Left lung (tissue), 10 donors: ENCODE data around the gene ZMYND15. TPM values are rescaled to one million over a fixed set of nuclear protein-coding genes. Genes with fewer than 3 reads are reported as not detected.
"Not testable (repeated sequence)": the region's sequence is repeated elsewhere in the genome, so short reads cannot be mapped to it uniquely, and the experiment has no call there.

Experiments
- ATAC-seq: fragments of 200-7000 bp; cut with Tn5 transposase; one replicate; pipeline ENCODE4 v1.9.1; 2020; ENCODE audit warnings: moderate library complexity
- DNase-seq, 4 donors: peaks; one replicate each; pipeline ENCODE4 v3.0.0-alpha.2; 2013 to 2020
- H3K27ac ChIP-seq, 2 donors: fragments of 200-600 bp; sonication (generic) in 1 of 2; one replicate each; pipeline versions ENCODE4 v1.5.0 to v1.8.0; 2020 to 2021
- H3K27me3 ChIP-seq, 2 donors: fragments of 200-600 bp; sonication (generic) in 1 of 2; one replicate each; pipeline versions ENCODE4 v1.5.0 to v1.8.0; 2020 to 2021
- H3K36me3 ChIP-seq, 2 donors: fragments of 200-600 bp; sonication (generic) in 1 of 2; one replicate each; pipeline versions ENCODE4 v1.5.0 to v1.8.0; 2020 to 2021
- H3K4me1 ChIP-seq, 2 donors: fragments of 200-600 bp; one replicate each; pipeline ENCODE4 v1.8.0; 2021
- H3K4me3 ChIP-seq, 2 donors: fragments of 200-600 bp; sonication (generic) in 1 of 2; one replicate each; pipeline versions ENCODE4 v1.5.0 to v1.8.0; 2020 to 2021; ENCODE audit warnings: mild to moderate bottlenecking in 1 of 2
- H3K9me3 ChIP-seq, 2 donors: fragments of 200-600 bp; sonication (generic) in 1 of 2; one replicate each; pipeline versions ENCODE4 v1.5.0 to v1.8.0; 2020 to 2021
- CTCF ChIP-seq, 2 donors: fragments of 200-600 bp; sonication (generic) in 1 of 2; IDR thresholded peaks; one replicate each; pipeline versions ENCODE4 v1.5.0 to v1.8.0; 2021; ENCODE audit warnings: antibody characterized with exemption in 2 of 2
- intact Hi-C, 2 donors: fragments of 100-400 bp; cut with DNase I; formaldehyde crosslinking; loops; one replicate each; pipeline versions ENCODE4 v1.11.2 to v1.14.2; 2022
- polyA plus RNA-seq, 6 donors: library from polyadenylated mRNA; unstranded; fragments of 120-200 nt; gene quantifications; one replicate each; pipeline ENCODE4 v1.2.1, GENCODE V29; 2013; ENCODE audit not compliant: insufficient read length in 6 of 6
- total RNA-seq, 2 donors: library from RNA; stranded (reverse); fragmentation: NEBNext Ultra II Directional; extraction: Animal tissue kit (Norgen Biotek cat#: 25700); gene quantifications; one replicate each; pipeline ENCODE4 v1.2.1, GENCODE V29; 2021
- donor health status: DM: no; HTN: yes; CAD: no.
- donor health status: DM: no; HTN: no; CAD: no.

Gene ZMYND15
- total and polyA plus RNA-seq, 8 donors: 0.34 to 5.2 (median 0.59) TPM

- peaks cover 0 to 20% of the 10 kb centered on the region in 2 donors for H3K36me3 ChIP-seq
- ATAC-seq (peak; percentile 0), DNase-seq (peak in 1 of 4 donors; percentile 73)
- no peaks in the 10 kb centered on the region for H3K27me3 ChIP-seq
- peak overlapping the region; percentile 61 to 88 for H3K4me3 ChIP-seq
- H3K4me1 ChIP-seq: peaks cover 17 to 65% of the 10 kb centered on the region in 2 donors
- intact Hi-C loops: no loop called here
- TF ChIP-seq CTCF (IDR thresholded peaks at IDR 0.05): no peak
- H3K27ac ChIP-seq: peak overlapping the region; percentile 91 to 98
- H3K9me3 ChIP-seq: no peaks in the 10 kb centered on the region
Measured at GRCh38 chr17:4711661-4712181, 27.9 kb upstream of the ZMYND15 start.

GRCh38 chr17:4712526-4712925 lies 27.1 kb upstream of the ZMYND15 start:
- peak overlapping the region; percentile 91 to 98 for H3K27ac ChIP-seq

GRCh38 chr17:4714340-4715062 lies 25.1 kb upstream of the ZMYND15 start:
- intact Hi-C loops, H3K9me3 ChIP-seq, ATAC-seq, DNase-seq, H3K27me3 ChIP-seq: not testable (repeated sequence)
- Histone ChIP-seq H3K4me1 (peaks cover 17 to 79% of the 10 kb centered on the region in 2 donors), H3K36me3 (peaks cover 0 to 48% of the 10 kb centered on the region in 2 donors), H3K4me3 (peak overlapping the region in 1 of 2 donors; percentile 30), H3K27ac (peak overlapping the region in 1 of 2 donors; percentile 98)

More at GRCh38 chr17:4712526-4712925, 27.1 kb upstream of the ZMYND15 start:
- no peak for DNase-seq
- Histone ChIP-seq H3K4me3 (peak overlapping the region in 1 of 2 donors; percentile 88), H3K9me3 (no peaks in the 10 kb centered on the region), H3K27me3 (no peaks in the 10 kb centered on the region), H3K4me1 (peaks cover 17 to 73% of the 10 kb centered on the region in 2 donors), H3K36me3 (peaks cover 0 to 28% of the 10 kb centered on the region in 2 donors)
- no peak for TF ChIP-seq CTCF (IDR thresholded peaks at IDR 0.05)
- ATAC-seq: no peak
- intact Hi-C loops: no loop called here

GRCh38 chr17:4715063-4715744 lies 24.4 kb upstream of the ZMYND15 start:
- Histone ChIP-seq H3K36me3 (peaks cover 0 to 55% of the 10 kb centered on the region in 2 donors), H3K27ac (peak overlapping the region in 1 of 2 donors; percentile 98), H3K4me3 (peak overlapping the region in 1 of 2 donors; percentile 30), H3K27me3 (no peaks in the 10 kb centered on the region), H3K9me3 (no peaks in the 10 kb centered on the region), H3K4me1 (peaks cover 14 to 81% of the 10 kb centered on the region in 2 donors)
- intact Hi-C loops: no loop called here
- no peak for TF ChIP-seq CTCF (IDR thresholded peaks at IDR 0.05)
- ATAC-seq (no peak), DNase-seq (no peak)

GRCh38 chr17:4716081-4716480 lies 23.6 kb upstream of the ZMYND15 start:
- peaks cover 0 to 64% of the 10 kb centered on the region in 2 donors for H3K36me3 ChIP-seq
- no peak for TF ChIP-seq CTCF (IDR thresholded peaks at IDR 0.05)
- intact Hi-C loops: no loop called here
- ATAC-seq (no peak), DNase-seq (no peak)
- peak overlapping the region in 1 of 2 donors; percentile 80 for H3K27ac ChIP-seq
- no peaks in the 10 kb centered on the region for H3K27me3 ChIP-seq
- H3K4me3 ChIP-seq: no peak overlapping the region
- H3K4me1 ChIP-seq: peaks cover 11 to 82% of the 10 kb centered on the region in 2 donors
- no peaks in the 10 kb centered on the region for H3K9me3 ChIP-seq
